K562 (cell line): ENCODE results near the gene LASP1. TPM values are rescaled to one million over a fixed set of nuclear protein-coding genes. Genes with fewer than 3 reads are reported as not detected.

ENCODE experiments used
- BACH1 ChIP-seq: fragments of 200-800 bp; sonication (Bioruptor generic); IDR thresholded peaks from 2 replicates; pipeline ENCODE4 v1.6.1; 2016; ENCODE audit warnings: missing genetic modification characterization, missing compliant biosample characterization
- DIDO1 ChIP-seq: fragments of 450-650 bp; IDR thresholded peaks from 2 replicates; pipeline ENCODE4 v1.6.1; 2016; ENCODE audit warnings: low read depth, missing biosample characterization, missing genetic modification characterization
- FOSL1 ChIP-seq: fragments of 200-800 bp; sonication (Bioruptor generic); conservative IDR thresholded peaks from 2 replicates; pipeline ENCODE4 v1.6.1; 2016; ENCODE audit warnings: missing genetic modification characterization, missing compliant biosample characterization
- GABPA ChIP-seq: fragments of 200-800 bp; sonication (Bioruptor generic); conservative IDR thresholded peaks from 2 replicates; pipeline ENCODE4 v1.6.1; 2016; ENCODE audit warnings: low read depth, missing genetic modification characterization, missing compliant biosample characterization
- POLR2AphosphoS5 ChIP-seq: IDR thresholded peaks from 2 replicates; pipeline ENCODE4 v1.6.1; 2011; ENCODE audit warnings: mild to moderate bottlenecking, low read depth, low read length, moderate library complexity; ENCODE audit not compliant: control insufficient read depth, insufficient read depth
- RB1 ChIP-seq: fragments of 450-650 bp; IDR thresholded peaks from 2 replicates; pipeline ENCODE4 v1.6.1; 2017; ENCODE audit warnings: low read depth, mild to moderate bottlenecking
- RBM25 ChIP-seq: fragments of 200-400 bp; formaldehyde crosslinking; IDR thresholded peaks from 2 replicates; pipeline ENCODE4 v1.6.1; 2018; ENCODE audit warnings: low read length, low read depth, moderate library complexity; ENCODE audit not compliant: severe bottlenecking
- ZBTB17 ChIP-seq: fragments of 450-650 bp; formaldehyde crosslinking; IDR thresholded peaks from 2 replicates; pipeline ENCODE4 v1.4.0; 2020; ENCODE audit warnings: mild to moderate bottlenecking
- ZNF354B ChIP-seq: fragments of 250-450 bp; sonication (Bioruptor Pico); IDR thresholded peaks from 2 replicates; pipeline ENCODE4 v1.4.0; 2020
- polyA plus RNA-seq, 8 experiments: library from polyadenylated mRNA; depleted of rRNA in 4 of 8; stranded (reverse) in 5 of 8; unstranded in 3 of 8; fragments of >200 nt; fragmentation: Nextera tagmentation in 2 of 8; fragmentation: Illumina TruSeq in 1 of 8; extraction: Ambion mirVana in 2 of 8; extraction: Trizol in 1 of 8; gene quantifications; 2 replicates each; pipeline versions ENCODE4 v1.2.1 to v1.2.3, GENCODE V29; 2011 to 2014; ENCODE audit warnings: inconsistent platforms in 1 of 8, missing spikeins in 1 of 8
- total RNA-seq, 7 experiments: library from RNA; depleted of rRNA in 6 of 7; stranded (reverse); fragments of >200 nt in 6 of 7; fragmentation: Illumina TruSeq in 2 of 7; extraction: Trizol in 2 of 7; gene quantifications; 2 replicates each; pipeline versions ENCODE4 v1.2.1 to v1.2.3, GENCODE V29; 2011 to 2021; ENCODE audit warnings: low replicate concordance in 1 of 7
- TF ChIP-seq, protein P1 (sequence below): fragments of 450-650 bp; IDR thresholded peaks from 2 replicates; pipeline ENCODE4 v1.6.1; 2016; ENCODE audit warnings: mild to moderate bottlenecking, moderate library complexity
- TF ChIP-seq, protein P2 (sequence below): fragments of 450-650 bp; formaldehyde crosslinking; IDR thresholded peaks from 2 replicates; pipeline ENCODE4 v1.4.0; 2022; ENCODE audit warnings: mild to moderate bottlenecking, moderate library complexity
- TF ChIP-seq, protein P3 (sequence below): fragments of 200-800 bp; sonication (Bioruptor generic); IDR thresholded peaks from 2 replicates; pipeline ENCODE4 v1.6.1; 2017; ENCODE audit warnings: missing genetic modification characterization, missing compliant biosample characterization

Gene LASP1
- total and polyA plus RNA-seq, 9 of the 15 experiments (the other 6 are each of a cell fraction or from before 2014, with no cell fraction given): 23.0 to 125 (median 55.3) TPM

DNA sequence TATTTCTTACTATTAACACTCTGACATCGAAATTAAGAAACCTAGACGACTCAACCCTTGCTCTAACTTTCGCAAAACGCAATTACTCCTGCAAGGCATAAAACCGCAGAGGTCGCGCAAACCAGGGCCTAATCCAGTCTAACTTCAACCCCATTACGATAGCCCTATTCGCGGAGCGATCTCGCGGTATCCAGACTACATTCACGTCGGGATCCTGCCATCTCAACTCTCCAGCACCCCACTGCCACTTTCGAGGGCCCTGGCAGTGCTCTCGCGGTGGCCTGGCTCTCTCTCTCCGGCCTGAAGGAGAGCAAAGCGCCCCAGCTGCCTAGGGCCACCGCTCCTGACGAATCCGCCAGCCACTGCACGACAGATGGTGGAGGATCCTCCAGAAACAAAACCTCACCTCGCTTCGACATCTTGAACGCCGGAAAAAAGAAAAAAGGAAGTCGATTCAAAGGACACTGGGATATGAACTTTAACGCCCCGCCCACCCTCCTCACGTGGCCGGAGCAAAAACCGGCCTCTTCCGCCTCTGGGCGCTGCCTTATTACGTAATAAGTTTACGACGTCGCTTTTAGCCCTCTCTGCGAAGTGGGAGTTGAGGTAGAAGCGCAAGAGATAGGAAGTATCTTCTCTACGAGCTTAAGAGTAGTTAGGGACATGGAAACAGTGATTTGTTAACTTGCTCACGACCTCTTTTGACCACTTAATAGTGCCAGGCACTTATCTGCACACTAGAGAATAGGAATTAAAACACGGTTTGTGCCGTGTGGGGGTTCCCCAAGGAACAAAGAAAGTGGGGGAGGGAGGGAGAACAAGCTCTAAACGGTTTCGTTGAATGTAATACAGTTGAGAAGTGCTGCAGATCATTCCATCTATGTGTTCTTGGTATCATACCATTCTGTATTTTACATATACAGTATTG, 16.3 kb upstream of the LASP1 start, which contains the start of gene RPL23 (continued):
- TF ChIP-seq, protein P1, sequence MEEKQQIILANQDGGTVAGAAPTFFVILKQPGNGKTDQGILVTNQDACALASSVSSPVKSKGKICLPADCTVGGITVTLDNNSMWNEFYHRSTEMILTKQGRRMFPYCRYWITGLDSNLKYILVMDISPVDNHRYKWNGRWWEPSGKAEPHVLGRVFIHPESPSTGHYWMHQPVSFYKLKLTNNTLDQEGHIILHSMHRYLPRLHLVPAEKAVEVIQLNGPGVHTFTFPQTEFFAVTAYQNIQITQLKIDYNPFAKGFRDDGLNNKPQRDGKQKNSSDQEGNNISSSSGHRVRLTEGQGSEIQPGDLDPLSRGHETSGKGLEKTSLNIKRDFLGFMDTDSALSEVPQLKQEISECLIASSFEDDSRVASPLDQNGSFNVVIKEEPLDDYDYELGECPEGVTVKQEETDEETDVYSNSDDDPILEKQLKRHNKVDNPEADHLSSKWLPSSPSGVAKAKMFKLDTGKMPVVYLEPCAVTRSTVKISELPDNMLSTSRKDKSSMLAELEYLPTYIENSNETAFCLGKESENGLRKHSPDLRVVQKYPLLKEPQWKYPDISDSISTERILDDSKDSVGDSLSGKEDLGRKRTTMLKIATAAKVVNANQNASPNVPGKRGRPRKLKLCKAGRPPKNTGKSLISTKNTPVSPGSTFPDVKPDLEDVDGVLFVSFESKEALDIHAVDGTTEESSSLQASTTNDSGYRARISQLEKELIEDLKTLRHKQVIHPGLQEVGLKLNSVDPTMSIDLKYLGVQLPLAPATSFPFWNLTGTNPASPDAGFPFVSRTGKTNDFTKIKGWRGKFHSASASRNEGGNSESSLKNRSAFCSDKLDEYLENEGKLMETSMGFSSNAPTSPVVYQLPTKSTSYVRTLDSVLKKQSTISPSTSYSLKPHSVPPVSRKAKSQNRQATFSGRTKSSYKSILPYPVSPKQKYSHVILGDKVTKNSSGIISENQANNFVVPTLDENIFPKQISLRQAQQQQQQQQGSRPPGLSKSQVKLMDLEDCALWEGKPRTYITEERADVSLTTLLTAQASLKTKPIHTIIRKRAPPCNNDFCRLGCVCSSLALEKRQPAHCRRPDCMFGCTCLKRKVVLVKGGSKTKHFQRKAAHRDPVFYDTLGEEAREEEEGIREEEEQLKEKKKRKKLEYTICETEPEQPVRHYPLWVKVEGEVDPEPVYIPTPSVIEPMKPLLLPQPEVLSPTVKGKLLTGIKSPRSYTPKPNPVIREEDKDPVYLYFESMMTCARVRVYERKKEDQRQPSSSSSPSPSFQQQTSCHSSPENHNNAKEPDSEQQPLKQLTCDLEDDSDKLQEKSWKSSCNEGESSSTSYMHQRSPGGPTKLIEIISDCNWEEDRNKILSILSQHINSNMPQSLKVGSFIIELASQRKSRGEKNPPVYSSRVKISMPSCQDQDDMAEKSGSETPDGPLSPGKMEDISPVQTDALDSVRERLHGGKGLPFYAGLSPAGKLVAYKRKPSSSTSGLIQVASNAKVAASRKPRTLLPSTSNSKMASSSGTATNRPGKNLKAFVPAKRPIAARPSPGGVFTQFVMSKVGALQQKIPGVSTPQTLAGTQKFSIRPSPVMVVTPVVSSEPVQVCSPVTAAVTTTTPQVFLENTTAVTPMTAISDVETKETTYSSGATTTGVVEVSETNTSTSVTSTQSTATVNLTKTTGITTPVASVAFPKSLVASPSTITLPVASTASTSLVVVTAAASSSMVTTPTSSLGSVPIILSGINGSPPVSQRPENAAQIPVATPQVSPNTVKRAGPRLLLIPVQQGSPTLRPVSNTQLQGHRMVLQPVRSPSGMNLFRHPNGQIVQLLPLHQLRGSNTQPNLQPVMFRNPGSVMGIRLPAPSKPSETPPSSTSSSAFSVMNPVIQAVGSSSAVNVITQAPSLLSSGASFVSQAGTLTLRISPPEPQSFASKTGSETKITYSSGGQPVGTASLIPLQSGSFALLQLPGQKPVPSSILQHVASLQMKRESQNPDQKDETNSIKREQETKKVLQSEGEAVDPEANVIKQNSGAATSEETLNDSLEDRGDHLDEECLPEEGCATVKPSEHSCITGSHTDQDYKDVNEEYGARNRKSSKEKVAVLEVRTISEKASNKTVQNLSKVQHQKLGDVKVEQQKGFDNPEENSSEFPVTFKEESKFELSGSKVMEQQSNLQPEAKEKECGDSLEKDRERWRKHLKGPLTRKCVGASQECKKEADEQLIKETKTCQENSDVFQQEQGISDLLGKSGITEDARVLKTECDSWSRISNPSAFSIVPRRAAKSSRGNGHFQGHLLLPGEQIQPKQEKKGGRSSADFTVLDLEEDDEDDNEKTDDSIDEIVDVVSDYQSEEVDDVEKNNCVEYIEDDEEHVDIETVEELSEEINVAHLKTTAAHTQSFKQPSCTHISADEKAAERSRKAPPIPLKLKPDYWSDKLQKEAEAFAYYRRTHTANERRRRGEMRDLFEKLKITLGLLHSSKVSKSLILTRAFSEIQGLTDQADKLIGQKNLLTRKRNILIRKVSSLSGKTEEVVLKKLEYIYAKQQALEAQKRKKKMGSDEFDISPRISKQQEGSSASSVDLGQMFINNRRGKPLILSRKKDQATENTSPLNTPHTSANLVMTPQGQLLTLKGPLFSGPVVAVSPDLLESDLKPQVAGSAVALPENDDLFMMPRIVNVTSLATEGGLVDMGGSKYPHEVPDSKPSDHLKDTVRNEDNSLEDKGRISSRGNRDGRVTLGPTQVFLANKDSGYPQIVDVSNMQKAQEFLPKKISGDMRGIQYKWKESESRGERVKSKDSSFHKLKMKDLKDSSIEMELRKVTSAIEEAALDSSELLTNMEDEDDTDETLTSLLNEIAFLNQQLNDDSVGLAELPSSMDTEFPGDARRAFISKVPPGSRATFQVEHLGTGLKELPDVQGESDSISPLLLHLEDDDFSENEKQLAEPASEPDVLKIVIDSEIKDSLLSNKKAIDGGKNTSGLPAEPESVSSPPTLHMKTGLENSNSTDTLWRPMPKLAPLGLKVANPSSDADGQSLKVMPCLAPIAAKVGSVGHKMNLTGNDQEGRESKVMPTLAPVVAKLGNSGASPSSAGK: peak; percentile 65
- TF ChIP-seq RBM25 (no peak), ZBTB17 (CRISPR knock-in tag) (no peak), RB1 (peak; percentile 52; the same call in 1 of the 2 replicates), ZNF354B (CRISPR knock-in tag) (no peak), FOSL1 (tag) (0 out of 2 replicates have a peak, but pooled peaks have one; percentile 40), GABPA (tag) (peak; percentile 92), POLR2AphosphoS5 (peak; percentile 99), BACH1 (0 out of 2 replicates have a peak, but pooled peaks have one; percentile 39), DIDO1 (tag) (peak; percentile 71; the same call in 1 of the 2 replicates)
- TF ChIP-seq, protein P2, sequence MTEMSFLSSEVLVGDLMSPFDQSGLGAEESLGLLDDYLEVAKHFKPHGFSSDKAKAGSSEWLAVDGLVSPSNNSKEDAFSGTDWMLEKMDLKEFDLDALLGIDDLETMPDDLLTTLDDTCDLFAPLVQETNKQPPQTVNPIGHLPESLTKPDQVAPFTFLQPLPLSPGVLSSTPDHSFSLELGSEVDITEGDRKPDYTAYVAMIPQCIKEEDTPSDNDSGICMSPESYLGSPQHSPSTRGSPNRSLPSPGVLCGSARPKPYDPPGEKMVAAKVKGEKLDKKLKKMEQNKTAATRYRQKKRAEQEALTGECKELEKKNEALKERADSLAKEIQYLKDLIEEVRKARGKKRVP: no peak
- TF ChIP-seq, protein P3, sequence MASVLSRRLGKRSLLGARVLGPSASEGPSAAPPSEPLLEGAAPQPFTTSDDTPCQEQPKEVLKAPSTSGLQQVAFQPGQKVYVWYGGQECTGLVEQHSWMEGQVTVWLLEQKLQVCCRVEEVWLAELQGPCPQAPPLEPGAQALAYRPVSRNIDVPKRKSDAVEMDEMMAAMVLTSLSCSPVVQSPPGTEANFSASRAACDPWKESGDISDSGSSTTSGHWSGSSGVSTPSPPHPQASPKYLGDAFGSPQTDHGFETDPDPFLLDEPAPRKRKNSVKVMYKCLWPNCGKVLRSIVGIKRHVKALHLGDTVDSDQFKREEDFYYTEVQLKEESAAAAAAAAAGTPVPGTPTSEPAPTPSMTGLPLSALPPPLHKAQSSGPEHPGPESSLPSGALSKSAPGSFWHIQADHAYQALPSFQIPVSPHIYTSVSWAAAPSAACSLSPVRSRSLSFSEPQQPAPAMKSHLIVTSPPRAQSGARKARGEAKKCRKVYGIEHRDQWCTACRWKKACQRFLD (CRISPR knock-in tag): peak; percentile 14; the same call in 1 of the 2 replicates
